Stomach (tissue), 4 donors: Measurements from ENCODE around the gene ABL1.

Source experiments
- CTCF ChIP-seq, 7 experiments: fragments of 450-650 bp in 4 of 7; fragments of 200-600 bp in 3 of 7; sonication (generic) in 3 of 7; IDR thresholded peaks; one replicate each; pipeline ENCODE4 v1.5.1; 2016 to 2019; ENCODE audit warnings: antibody characterized with exemption in 7 of 7, control low read depth in 2 of 7, mild to moderate bottlenecking in 1 of 7
- EP300 ChIP-seq: sonication (generic); formaldehyde crosslinking; IDR thresholded peaks from one replicate; pipeline ENCODE4 v1.6.1; 2017; ENCODE audit warnings: antibody characterized with exemption
- POLR2A ChIP-seq, 4 donors: fragments of 450-650 bp; IDR thresholded peaks; one replicate each; pipeline ENCODE4 v1.6.1; 2016; ENCODE audit warnings: antibody characterized with exemption in 4 of 4, control low read depth in 2 of 4, mild to moderate bottlenecking in 1 of 4, moderate library complexity in 1 of 4
- POLR2AphosphoS5 ChIP-seq, 3 donors: sonication (generic); formaldehyde crosslinking; IDR thresholded peaks; one replicate each; pipeline ENCODE4 v1.6.1; 2016; ENCODE audit warnings: antibody characterized with exemption in 3 of 3

GRCh38 chr9:130861372-130862180 lies 26.5 kb downstream of the ABL1 start:
- no peak for TF ChIP-seq CTCF (IDR thresholded peaks at IDR 0.05)
- no peak for TF ChIP-seq POLR2A (IDR thresholded peaks at IDR 0.05)
- no peak for TF ChIP-seq EP300
- TF ChIP-seq POLR2AphosphoS5 (IDR thresholded peaks at IDR 0.05): no peak
